Inflammatory macrophage (primary cell): ENCODE results near the gene CFAP251.

Experiments
- DNase-seq, 2 donors: peaks; one replicate each; pipeline ENCODE4 v3.0.0-alpha.2; 2020 to 2022

CFAP251 gene

GRCh38 chr12:122004633-122005071 is 86.3 kb downstream of the CFAP251 start:
- DNase-seq = no peak

- no peak for DNase-seq
Measured at GRCh38 chr12:122005252-122005776, 86.9 kb downstream of the CFAP251 start.

DNA sequence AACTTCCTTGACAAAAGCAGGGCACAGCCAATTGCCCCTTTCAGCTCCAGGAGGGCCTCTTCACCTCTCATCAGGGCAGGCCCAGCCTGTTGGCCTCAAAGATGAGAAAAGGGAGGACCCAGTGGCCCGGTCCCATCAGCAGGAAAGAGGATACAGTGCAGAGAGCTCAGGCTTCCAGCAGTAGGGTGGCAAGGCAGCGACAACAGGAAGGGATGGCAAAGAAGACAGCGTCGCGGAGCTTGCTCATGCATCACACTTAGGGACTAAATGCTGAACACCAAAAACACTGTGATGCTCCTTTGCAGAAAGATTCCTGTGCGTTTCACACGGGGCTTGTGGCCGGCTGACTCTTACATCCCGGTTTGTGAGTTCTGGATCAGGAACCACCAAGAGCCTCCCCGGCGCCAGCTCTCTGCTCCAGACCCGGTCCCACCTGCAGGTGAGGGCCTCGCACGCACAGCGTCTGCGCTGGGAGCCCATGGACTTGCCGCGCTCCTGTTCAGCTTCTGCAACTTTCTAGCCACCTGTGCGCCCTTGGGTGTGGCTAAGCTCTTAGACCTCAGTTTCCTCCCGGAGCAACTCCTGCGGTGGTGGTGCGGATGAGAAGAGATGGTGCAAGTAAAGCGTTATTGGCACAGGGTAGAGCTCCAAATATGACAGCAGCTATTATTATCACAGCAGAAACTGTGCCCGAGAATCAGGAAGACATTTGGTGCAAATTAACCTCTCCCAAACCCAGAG is 88.0 kb downstream of the CFAP251 start:
- no peak for DNase-seq

DNA sequence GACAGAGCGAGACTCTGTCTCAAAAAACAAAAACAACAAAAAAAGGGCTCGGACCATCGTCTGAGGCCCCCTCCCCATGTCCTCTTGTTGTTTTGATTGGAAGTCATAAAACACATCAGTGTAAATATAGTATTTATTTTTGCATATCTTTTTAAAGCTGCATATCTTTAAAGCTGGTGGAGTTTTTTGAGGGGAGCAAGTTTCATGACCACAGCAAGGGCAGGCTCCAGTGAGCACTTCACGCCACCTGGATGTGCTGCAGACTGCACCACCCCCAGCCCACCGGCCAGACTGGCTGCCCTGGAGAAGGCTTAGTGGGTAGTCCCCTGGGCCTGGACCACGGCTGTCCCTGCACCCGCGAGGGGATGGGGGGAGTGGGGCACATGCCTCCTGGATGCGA is 91.3 kb downstream of the CFAP251 start:
- no peak for DNase-seq

DNA sequence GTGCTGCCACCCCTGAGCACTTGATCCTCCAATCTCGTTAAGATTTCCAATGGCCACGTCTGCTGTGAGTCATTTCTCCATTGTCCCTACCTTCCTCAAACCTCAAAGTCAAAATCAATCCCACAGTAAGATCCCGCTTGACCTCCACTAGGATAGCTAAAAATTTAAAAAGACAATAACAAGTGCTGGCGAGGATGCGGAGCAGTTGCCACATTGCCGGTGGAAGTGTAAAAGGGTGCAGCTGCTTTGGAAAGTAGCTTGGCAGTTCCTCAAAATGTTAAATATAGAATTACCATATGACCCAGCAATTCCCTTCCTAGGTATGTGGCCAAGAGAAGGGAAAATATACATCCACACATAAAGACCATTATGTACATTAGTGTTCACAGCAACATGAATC is 93.8 kb downstream of the CFAP251 start:
- peak in 1 of 2 donors; percentile 22 for DNase-seq

GRCh38 chr12:122013136-122013535 is 94.7 kb downstream of the CFAP251 start:
- no peak for DNase-seq

GRCh38 chr12:122013791-122014590 is 95.6 kb downstream of the CFAP251 start:
- DNase-seq = no peak

GRCh38 chr12:122014781-122015180 is 96.4 kb downstream of the CFAP251 start:
- DNase-seq = no peak

DNA sequence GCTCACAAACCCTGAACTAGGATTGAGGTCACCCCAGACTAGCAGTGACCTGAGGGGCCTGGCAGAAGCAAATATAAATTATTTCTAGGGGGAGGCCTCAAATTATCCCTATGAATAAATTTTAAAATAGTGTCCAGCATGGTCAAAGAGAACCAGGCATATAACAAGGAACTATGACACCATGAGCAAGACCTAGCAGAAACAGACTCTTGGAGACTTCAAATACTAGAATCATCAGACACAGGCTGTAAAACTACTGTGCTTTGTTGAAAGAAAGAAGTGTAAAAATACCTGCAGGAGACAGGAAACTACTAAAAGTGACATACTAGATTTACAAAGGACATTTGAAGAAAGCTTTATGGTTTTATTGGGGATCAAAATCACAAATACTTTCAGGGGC is 100.1 kb downstream of the CFAP251 start:
- DNase-seq = no peak

DNA sequence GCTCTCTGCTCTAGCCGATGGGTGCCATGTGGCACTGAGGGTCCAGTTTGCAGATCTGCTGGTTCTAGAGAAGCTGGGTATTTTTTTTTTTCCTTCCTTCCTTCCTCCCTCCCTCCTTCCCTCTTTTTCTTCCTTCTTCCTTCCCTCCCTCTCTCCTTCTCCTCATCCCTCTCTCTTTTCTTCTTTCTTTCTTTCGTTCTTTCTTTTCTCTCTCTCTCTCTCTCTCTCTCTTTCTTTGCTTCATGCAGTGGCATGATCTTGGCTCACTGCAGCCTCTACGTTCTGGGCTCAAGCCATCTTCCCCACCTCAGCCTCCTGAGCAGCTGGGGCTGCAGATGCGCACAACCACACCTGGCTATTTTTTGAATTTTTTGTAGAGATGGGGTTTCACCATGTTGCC is 100.5 kb downstream of the CFAP251 start:
- no peak for DNase-seq

- no peak for DNase-seq
Measured at GRCh38 chr12:122020795-122021192, 102.4 kb downstream of the CFAP251 start.

GRCh38 chr12:122021193-122021821 is 102.9 kb downstream of the CFAP251 start:
- DNase-seq = no peak

- DNase-seq = peak; percentile 33 to 61
Measured at GRCh38 chr12:122021822-122022392, 103.5 kb downstream of the CFAP251 start, which contains the start of gene BCL7A. Gene BCL7A, plus strand, starts transcription at chr12:122021884. Its CDS starts 208 bp downstream, at chr12:122022092.

- DNase-seq = peak in 1 of 2 donors; percentile 32
Measured at GRCh38 chr12:122022393-122023338, 104.3 kb downstream of the CFAP251 start.

DNA sequence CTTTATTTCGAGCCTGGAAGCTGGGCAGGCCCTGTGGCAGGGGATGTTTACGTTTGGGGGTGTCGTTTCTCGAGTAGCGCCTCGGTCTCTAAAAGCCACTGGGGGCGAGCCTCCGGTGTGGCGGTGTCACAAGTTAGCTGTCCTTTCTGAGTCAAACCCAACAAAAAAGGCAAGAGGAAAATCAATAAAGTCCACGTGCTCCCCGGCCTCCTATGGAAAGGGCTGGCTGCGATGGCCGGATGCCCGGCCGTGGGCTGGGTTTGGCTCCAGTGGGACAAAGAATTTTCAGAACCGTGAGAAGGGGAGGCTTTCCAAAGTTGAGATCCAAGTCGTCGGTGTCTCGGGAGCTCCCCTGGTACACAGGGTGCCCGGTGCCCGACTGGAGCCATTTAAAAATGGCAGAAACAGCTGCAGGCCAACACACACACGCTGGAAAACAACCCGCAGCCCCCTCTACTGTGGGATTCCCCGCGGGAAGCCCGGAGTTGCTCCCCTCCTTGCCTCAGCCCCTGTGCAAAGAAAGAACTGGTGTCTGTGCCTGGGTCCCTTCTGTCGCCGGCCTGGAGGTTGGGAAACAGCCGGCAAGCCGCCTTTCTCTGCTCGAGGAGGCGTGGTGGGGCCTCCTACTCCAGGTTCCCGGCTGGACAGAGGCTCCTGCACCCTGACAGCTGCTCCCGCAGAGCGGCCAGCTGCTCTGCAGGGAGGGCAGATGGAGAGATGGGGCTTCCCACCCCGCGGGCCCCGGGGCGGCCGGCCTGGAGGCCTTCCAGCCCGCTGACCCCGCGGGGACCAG is 105.1 kb downstream of the CFAP251 start:
- peak in 1 of 2 donors; percentile 27 for DNase-seq

DNA sequence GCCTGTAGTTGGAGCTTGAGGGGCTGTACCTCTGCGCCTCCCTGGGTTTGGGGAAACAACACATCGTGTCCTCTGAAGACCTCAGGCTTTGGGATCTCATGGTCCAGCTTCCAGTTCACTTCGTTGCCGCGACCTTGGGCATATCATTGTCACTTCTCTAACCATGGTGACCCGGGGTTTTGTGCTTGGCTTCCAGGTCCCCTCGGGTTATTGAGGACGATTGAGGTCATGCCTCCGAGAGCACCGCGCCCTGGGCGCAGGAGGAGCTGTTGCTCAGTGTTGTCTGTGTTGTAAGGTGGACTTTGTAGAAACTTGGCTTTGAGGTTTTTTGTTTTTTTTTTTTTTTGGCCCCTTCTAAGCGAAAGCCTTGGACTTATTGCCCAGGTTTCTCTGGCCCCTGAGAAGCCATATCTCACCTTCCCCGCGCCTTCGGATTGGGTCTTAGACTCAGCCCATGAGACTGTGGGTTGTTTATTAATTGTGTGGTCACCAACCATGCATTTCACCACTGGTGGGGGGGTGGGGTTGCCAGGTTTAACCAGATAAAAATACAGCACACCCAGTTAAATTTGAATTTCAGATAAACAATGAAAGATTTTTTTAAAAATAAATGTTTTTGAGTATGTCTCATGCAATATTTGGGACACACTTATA is 105.9 kb downstream of the CFAP251 start:
- DNase-seq = no peak

- no peak for DNase-seq
Measured at GRCh38 chr12:122026706-122027333, 108.4 kb downstream of the CFAP251 start.

DNA sequence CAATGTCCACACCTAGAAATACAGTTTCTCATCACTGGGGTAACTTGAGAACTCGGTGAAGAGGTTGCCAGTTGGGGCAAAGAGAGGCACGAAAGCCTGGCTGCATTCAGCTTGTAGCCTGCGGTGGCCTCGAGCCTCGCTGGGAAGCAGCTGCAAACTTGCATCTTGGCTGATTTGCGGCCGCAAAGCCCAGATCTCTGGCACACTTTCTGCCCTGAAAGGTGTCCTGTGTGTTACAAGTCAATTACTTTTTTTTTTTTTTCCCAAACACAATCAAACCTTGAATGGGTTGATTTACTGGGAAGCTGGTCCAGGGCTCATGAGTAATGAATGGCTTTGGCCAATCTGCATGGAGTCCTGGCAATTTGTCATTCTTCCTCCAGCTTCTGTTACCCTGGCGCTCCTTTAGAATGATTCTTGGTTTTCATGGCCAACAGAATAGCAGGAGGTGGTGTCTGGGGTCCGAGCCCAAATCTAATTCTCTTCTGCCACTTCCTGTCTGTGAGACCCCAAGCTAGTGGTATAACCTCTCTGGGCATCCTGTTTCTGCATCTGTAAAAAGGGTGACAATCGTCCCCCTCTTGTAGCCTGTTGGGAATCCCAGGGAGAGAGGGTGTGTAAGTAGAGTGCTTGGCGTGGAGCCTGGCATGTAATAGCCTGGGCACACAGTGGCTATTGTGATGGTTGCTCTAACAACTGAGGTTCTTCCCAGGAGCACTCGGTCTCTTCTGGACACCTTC is 109.9 kb downstream of the CFAP251 start:
- DNase-seq = no peak
